HL-60 (cell line): ENCODE data around the gene LARP7.

Source experiments
- POLR2AphosphoS5 ChIP-seq: IDR thresholded peaks from 2 replicates; pipeline ENCODE4 v1.6.1; 2012; ENCODE audit warnings: low read depth
- TF ChIP-seq, protein P1 (sequence below): IDR thresholded peaks from one replicate; pipeline ENCODE4 v1.5.1; 2011; ENCODE audit warnings: low read length, control low read depth, inconsistent platforms; ENCODE audit not compliant: insufficient read depth
- TF ChIP-seq, protein P2 (sequence below): IDR thresholded peaks from 2 replicates; pipeline ENCODE4 v1.6.1; 2012; ENCODE audit warnings: low read depth; ENCODE audit not compliant: insufficient replicate concordance

DNA sequence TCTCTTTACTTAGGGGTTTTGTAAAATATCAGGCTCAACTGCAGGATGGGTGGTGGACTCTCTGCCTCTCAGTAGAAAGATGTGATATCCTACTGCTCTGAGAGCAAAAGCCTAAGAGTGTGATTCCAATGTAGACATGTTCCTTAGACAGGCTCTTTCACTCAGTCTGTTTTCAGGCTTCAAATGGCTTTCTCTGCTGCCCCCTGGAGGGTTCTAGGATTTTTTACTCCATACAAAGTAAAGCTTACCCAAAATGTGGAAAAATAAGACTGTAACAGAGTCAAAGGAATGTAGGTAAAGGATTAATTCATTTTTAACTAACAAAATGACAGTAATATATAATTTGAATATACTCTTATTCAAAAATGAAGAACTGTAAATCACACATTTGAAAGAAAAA is 32.4 kb upstream of the LARP7 start:
- TF ChIP-seq, protein P1, sequence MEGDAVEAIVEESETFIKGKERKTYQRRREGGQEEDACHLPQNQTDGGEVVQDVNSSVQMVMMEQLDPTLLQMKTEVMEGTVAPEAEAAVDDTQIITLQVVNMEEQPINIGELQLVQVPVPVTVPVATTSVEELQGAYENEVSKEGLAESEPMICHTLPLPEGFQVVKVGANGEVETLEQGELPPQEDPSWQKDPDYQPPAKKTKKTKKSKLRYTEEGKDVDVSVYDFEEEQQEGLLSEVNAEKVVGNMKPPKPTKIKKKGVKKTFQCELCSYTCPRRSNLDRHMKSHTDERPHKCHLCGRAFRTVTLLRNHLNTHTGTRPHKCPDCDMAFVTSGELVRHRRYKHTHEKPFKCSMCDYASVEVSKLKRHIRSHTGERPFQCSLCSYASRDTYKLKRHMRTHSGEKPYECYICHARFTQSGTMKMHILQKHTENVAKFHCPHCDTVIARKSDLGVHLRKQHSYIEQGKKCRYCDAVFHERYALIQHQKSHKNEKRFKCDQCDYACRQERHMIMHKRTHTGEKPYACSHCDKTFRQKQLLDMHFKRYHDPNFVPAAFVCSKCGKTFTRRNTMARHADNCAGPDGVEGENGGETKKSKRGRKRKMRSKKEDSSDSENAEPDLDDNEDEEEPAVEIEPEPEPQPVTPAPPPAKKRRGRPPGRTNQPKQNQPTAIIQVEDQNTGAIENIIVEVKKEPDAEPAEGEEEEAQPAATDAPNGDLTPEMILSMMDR, result peak; percentile 26
- TF ChIP-seq, protein P2, sequence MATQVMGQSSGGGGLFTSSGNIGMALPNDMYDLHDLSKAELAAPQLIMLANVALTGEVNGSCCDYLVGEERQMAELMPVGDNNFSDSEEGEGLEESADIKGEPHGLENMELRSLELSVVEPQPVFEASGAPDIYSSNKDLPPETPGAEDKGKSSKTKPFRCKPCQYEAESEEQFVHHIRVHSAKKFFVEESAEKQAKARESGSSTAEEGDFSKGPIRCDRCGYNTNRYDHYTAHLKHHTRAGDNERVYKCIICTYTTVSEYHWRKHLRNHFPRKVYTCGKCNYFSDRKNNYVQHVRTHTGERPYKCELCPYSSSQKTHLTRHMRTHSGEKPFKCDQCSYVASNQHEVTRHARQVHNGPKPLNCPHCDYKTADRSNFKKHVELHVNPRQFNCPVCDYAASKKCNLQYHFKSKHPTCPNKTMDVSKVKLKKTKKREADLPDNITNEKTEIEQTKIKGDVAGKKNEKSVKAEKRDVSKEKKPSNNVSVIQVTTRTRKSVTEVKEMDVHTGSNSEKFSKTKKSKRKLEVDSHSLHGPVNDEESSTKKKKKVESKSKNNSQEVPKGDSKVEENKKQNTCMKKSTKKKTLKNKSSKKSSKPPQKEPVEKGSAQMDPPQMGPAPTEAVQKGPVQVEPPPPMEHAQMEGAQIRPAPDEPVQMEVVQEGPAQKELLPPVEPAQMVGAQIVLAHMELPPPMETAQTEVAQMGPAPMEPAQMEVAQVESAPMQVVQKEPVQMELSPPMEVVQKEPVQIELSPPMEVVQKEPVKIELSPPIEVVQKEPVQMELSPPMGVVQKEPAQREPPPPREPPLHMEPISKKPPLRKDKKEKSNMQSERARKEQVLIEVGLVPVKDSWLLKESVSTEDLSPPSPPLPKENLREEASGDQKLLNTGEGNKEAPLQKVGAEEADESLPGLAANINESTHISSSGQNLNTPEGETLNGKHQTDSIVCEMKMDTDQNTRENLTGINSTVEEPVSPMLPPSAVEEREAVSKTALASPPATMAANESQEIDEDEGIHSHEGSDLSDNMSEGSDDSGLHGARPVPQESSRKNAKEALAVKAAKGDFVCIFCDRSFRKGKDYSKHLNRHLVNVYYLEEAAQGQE, result no peak
- no peak for TF ChIP-seq POLR2AphosphoS5
